SH-SY5Y (cell line): ENCODE results near the gene ARFGAP1.

Experiments
- GATA2 ChIP-seq: IDR thresholded peaks from 2 replicates; pipeline ENCODE4 v1.6.1; 2011; ENCODE audit warnings: mild to moderate bottlenecking, low read depth, low read length
- GATA3 ChIP-seq: IDR thresholded peaks from 2 replicates; pipeline ENCODE4 v1.6.1; 2011; ENCODE audit warnings: low read depth, mild to moderate bottlenecking, low read length, moderate library complexity

DNA sequence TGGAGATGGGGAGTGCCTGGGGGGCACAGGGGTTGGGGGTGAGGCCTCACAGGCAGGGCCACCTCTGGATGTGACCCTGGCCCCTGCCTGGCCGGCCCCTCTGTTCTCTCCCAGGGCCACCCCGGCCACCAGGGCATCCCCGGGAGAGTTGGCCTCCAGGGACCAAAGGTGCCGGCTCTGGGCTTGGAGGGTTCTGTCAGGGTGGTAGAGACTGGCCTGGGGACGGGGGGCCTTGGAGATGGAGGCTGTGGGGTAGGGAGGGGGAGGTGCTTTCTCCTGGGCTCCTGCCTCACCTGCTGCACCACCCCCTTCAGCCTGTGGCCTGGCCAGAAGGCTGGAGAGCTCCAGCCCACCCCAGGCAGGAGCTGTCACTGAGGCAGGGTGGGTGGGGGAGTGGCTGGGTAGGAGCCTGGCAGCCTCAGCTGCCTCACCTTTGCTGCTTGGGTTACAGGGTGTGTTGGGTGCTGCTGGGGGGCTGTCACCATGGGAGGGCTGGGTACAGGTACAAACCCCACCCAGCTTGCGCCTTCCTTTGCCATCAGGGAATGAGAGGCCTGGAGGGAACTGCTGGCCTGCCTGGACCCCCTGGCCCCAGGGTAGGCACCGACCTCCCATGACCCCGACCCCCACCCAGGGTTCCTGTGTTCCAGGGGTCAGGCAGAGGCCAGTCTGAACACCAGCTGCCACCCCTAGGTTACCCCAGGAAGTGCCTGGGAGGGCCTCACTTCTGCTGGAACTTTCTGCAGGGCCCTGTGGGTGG, 53.1 kb downstream of the ARFGAP1 start:
- no peak for TF ChIP-seq GATA2
- no peak for TF ChIP-seq GATA3
